ENCODE measurements around the gene MYLIP. TPM values are rescaled to one million over a fixed set of nuclear protein-coding genes. Genes with fewer than 3 reads are reported as not detected.

The MYLIP gene
- total RNA-seq, 1 experiment from 2014 or later: 27.0 TPM

- Histone ChIP-seq H3K4me1 (ENCODE audit: insufficient read depth, low read length) (no peaks in the 10 kb centered on the region), H2AFZ (ENCODE audit: low read length) (no peak overlapping the region), H2BK12ac (ENCODE audit: insufficient read length, low read depth, low read length) (no peak overlapping the region), H3K79me2 (ENCODE audit: insufficient read depth, low read length) (no peaks in the 10 kb centered on the region), H3K23ac (ENCODE audit: insufficient read length, low read depth, low read length) (no peak overlapping the region), H2BK5ac (ENCODE audit: insufficient read length, low read length) (no peak overlapping the region), H4K20me1 (ENCODE audit: control insufficient read depth, insufficient read depth, insufficient read length) (no peaks in the 10 kb centered on the region), H3K27ac (ENCODE audit: insufficient read length, low read depth, low read length) (no peak overlapping the region), H2BK15ac (ENCODE audit: low read depth, low read length) (no peak overlapping the region), H3K23me2 (ENCODE audit: insufficient read length, low read depth, low read length, poor library complexity, severe bottlenecking) (no peaks in the 10 kb centered on the region), H3K9me3 (ENCODE audit: control insufficient read depth, low read depth, low read length) (no peaks in the 10 kb centered on the region), H3K4me2 (ENCODE audit: insufficient read depth, insufficient read length, low read length) (no peak overlapping the region), H3K27me3 (ENCODE audit: insufficient read depth, low read length) (no peaks in the 10 kb centered on the region), H3K14ac (ENCODE audit: insufficient read depth, low read length) (no peak overlapping the region), H3K56ac (ENCODE audit: insufficient read length, low read depth, low read length) (no peak overlapping the region), H3K18ac (ENCODE audit: insufficient read length, low read depth, low read length) (no peak overlapping the region), H2AK5ac (ENCODE audit: insufficient read length, low read length) (no peak overlapping the region), H3K9ac (ENCODE audit: extremely low read depth, insufficient read length, low read length) (no peak overlapping the region), H2BK20ac (ENCODE audit: low read depth, low read length, poor library complexity, severe bottlenecking) (no peak overlapping the region), H3K79me1 (ENCODE audit: insufficient read depth, low read depth, low read length, poor library complexity, severe bottlenecking) (no peaks in the 10 kb centered on the region), H3T11ph (ENCODE audit: low read length) (no peak overlapping the region), H3K4ac (ENCODE audit: low read depth, low read length) (no peak overlapping the region), H4K91ac (ENCODE audit: insufficient read length, low read depth, low read length) (no peak overlapping the region), H4K5ac (ENCODE audit: insufficient read length, low read depth, low read length) (no peak overlapping the region), H2BK120ac (ENCODE audit: low read depth, low read length, poor library complexity, severe bottlenecking) (no peak overlapping the region), H4K8ac (replicated peaks; ENCODE audit: insufficient read length, low read depth, low read length) (no peak overlapping the region)
- Mint-ChIP-seq H3K36me3 (ENCODE audit: insufficient read depth in 1 of 3, low read depth in 3 of 3) (peaks cover 39 to 68% (median 63%) of the 10 kb centered on the region in 3 experiments; a peak in 6 of 7 replicates), H3K27me3 (ENCODE audit: low read depth) (no peaks in the 10 kb centered on the region), H3K4me1 (no peaks in the 10 kb centered on the region; a peak in 1 of 4 replicates), H3K27ac (peak overlapping the region in 1 of 3 experiments; percentile 56; a peak in 2 of 7 replicates), H3K9me3 (no peaks in the 10 kb centered on the region), H3K4me3 (no peak overlapping the region; a peak in 1 of 5 replicates)
- WGBS (ENCODE audit: extremely low coverage, insufficient read length, low lambda C conversion rate): no CpG with 5 or more reads among the region's 2 CpGs
- no peak for TF ChIP-seq CTCF (conservative IDR thresholded peaks at IDR 0.05)
- DNase-seq: no peak
Observed at GRCh38 chr6:16149305-16149704, 20.4 kb downstream of the MYLIP start.
